Activated CD8-positive, alpha-beta memory T cell treated with anti-CD3 and anti-CD28 coated beads, Interleukin-2, amount 50 U/mL, for 24 hours (primary cell): Measurements from ENCODE around the gene VDAC1.
"Not testable (repeated sequence)": the region's sequence is repeated elsewhere in the genome, so short reads cannot be mapped to it uniquely, and the experiment has no call there.

Experiments used
- DNase-seq: peaks from one replicate; pipeline ENCODE4 v3.0.0-alpha.2; 2020; ENCODE audit errors: extremely low read depth

Gene VDAC1

DNA sequence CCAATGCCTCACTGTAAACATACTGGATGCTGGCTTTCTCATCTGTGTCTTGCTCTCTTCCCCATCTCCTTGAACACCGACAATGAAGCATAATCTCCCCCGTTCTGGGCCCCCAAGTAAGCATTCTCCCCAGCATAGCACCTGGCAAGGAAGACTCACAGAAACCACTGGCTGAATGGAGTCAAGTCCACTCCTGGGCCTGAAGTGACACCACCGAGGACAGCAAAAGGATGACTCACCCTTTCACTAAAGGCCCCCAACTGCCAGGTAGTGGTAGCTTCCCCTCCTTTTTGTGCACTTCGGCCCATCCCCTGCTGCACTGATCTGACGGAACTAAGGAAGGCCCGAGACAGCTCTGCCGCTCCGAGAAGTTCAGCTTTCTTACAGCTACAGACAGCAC lies 9.4 kb downstream of the VDAC1 start:
- no peak for DNase-seq

GRCh38 chr5:133994990-133995333 lies 9.8 kb downstream of the VDAC1 start:
- DNase-seq: no peak

DNA sequence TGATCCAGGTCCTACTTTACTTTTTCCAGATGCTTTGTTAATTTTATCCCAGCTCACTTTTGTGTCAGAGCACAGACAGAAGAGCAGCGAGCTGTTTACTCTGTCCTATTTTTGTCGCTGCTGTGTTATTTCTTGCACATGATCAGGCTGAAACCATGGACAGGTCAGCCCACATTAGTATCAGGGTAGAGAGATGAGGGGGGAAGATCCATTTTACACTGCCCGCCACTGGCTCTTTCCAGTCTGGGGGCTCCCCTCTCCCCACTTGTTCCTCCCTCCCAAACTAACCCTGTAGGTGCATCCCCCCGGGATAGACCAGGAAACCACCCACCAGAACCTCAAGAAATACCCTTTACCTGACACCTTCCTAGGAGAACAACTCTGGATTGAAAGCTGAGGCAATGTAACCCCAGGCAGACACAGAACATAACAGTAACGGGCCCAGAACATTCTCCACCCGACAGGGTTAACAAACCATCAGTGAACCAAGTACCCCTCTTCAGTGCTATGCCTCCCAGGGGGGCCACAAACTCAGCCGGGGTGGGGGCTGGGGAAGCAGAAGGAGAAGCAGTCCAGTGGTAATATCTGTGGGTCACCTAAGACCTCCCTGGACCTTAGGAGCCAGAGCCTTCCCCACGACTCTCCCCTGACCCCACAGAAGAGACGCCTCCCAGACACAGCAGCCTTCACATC lies 10.3 kb downstream of the VDAC1 start:
- DNase-seq: no peak

DNA sequence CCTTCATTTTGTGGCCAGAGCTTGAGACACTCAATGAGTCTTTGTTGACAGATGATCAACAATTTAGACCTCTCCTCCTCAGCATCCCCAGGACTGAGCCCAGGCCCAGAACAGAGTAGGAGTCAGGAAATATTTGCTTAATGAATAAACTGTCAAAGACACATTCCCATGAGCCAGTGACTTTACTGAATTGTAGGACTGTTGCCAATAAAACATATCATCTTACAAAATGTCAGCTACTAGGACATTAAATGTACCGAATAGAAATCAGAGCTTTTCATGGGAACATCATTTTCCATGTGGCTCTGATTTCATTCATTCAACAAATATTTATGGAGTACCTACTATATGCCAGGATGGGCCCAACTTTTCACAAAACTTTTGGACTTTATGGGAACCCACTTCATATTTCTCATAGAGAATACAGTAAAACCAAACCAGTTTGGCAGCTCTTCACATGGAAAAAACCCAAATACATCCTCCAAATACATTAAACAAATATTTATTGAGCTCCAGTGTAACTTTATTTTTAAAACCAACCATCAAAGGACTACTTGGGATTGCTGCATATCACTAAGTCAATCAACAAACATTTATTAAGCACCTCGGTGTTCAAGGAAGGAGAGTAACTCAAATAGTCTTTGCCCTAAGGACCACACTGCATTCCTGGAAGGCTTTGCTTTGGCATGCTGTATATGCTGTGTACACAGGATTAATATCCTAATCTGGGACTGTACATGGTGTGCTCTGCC lies 11.4 kb downstream of the VDAC1 start:
- DNase-seq: no peak

DNA sequence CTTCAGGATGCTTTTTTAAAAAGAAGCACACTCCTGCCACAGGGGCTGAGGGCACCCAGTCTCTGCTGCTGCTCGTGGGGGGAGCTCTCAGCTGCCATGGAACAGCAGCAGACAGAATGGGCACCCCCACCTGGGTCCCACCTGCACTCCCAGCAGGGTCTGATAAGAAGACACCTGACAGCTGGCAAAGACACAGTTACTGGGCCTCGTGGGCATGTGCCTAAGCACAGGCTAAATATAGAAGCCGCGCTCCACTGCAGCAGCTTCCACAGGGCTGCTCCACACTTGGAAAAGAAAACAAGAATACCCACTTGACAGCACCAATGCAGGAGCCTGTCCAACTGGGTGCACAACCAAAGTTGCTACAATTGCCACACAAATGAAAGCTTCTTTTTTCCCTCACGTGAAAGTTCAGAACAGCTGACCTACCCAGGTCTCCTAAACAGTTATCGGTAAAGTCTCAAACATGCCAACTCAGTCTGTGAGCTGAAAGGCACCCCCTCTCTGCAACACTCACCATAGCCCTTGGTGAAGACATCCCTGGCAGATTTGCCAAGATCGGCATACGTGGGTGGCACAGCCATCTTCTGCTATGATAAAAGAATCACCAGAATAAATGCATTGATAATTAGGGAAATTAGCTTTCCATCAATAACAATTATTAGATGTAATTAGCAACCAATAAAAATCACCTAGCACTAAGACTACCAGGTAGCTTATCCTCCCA lies 12.2 kb downstream of the VDAC1 start:
- DNase-seq: no peak

DNA sequence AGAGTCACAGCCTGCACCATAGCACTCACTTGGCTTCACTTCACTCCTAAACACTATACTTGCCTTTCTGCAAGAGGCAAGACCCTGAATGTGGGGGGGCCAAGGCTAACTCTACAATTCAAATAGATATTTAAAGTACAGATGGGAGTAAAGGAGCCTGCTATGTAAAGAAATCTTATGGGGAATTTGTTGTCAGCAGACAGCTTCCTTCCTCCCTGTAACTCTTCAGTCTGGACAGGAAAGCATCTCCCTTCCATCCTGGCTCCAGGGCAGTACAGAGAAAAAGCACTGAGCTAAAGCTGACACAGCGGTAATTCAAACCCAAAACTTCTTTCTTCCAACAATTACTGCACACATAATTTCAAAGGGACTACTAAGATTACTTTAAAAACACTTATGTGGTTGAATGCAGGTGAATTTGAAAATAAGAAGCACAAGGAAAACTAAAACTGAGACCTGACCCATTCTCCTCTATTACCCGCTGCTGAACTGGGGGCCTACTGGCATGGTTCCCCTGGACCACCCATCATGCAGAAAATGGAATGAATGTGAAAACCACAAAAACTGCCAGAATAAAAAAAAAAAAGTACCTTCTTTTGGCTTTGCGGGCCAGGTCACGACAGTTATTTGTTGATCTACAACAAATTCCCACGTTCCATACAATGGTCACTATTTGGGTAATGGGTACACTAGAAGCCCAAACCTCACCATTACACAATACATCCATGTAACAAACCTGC lies 13.4 kb downstream of the VDAC1 start:
- DNase-seq: no peak

DNA sequence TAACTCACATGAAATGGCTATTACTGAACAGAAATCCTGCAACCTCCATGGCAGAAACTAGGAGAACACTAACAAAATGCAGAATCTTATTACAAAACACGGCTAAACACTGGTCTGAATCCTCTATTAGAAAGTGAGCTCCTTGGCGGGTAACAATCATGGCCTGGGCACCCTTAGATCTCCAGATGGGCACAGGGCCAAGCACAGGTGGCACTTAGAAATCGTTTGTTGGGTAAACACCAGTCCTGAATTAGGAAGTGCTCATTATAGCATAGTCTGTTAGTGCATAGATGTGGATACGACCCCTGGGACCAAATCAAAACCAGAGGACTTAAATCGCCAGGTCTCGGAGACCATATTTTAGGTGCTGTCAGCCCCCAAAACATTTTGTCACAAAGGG lies 14.4 kb downstream of the VDAC1 start:
- no peak for DNase-seq

GRCh38 chr5:133985540-133986180 lies 19.1 kb downstream of the VDAC1 start:
- DNase-seq: no peak

- no peak for DNase-seq
Measured at GRCh38 chr5:133983674-133984073, 21.1 kb downstream of the VDAC1 start.

DNA sequence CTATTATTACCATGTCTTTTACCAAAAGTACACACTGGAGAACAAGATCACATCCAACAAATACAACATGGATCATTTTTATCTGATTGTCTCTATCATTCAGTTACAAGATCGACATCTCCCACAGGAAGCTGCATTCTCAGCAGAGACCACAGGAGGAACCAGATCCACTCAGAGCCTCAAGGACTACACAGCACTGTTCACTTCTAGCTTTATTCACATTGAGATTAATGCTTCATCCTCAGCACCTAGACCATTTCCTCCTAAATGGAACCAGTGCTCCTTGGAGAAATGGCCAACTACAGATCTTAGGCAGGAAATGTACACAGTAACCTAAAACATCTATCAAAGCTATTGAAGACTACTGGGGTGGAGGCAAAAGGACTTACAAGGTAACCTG lies 23.1 kb downstream of the VDAC1 start:
- DNase-seq: no peak

DNA sequence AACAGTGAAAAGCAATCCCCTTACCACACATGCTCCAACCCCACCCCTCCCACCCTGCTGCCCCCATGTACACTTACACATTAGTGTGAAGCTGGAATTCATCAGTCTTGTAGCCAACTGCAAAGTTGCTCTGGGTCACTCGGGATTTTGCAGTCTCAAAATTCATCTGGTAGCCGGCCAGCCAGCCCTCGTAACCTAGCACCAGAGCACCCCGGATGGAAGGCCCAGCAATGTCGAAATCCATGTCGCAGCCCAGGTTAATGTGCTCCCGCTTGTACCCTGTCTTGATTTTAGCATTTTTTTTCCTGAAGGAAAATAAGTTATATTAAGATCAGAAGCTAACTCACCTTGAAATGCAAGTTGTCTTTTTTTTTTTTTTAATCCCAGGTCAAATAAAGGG lies 24.1 kb downstream of the VDAC1 start:
- DNase-seq: no peak

GRCh38 chr5:133978943-133979342 lies 25.8 kb downstream of the VDAC1 start:
- DNase-seq: no peak

- no peak for DNase-seq
Measured at GRCh38 chr5:133977858-133978257, 26.9 kb downstream of the VDAC1 start.

GRCh38 chr5:133977161-133977787 lies 27.5 kb downstream of the VDAC1 start:
- DNase-seq: no peak

DNA sequence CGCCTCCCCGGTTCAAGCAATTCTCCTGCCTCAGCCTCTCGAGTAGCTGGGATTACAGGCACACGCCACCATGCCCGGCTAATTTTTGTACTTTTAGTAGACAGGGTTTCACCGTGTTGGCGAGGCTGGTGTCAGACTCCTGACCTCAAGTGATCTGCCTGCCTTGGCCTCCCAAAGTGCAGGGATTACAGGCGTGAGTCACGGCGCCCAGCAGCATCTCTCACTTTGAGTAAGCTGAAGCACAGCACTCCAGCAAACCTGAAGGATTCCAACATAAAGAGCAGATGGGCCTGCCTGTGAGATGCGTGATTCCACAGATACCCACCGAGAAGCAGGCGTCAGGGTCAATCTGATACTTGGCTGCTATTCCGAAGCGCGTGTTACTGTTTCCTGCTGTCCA lies 29.2 kb downstream of the VDAC1 start:
- DNase-seq: not testable (repeated sequence)

- DNase-seq: no peak
Measured at GRCh38 chr5:133974142-133974541, 30.6 kb downstream of the VDAC1 start.

DNA sequence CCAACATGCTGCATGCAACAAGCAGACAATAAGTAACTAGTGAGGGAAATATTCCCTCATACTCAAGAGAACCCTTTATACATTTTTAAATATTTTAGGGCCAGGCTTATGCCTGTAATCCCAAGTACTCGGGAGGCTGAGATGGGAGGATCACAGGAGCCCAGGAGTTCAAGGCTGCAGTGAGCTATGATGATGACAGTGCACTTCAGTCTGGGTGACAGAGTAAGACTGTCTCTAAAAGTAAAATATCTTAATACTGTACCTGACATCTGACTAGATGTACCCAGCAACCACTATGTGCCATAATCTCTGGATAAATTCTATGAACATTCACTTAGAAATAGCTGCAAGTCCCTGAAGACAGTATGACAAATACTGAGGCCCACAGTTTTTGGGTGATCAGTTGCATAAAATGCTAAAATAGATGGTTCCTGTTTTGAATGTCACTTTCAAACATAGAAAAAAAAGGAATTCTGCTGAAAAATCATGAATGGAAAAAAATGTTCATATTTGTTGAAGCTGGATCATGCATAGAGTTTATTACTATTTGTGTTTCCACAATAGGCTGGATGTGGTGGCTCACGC lies 34.4 kb downstream of the VDAC1 start:
- no peak for DNase-seq

DNA sequence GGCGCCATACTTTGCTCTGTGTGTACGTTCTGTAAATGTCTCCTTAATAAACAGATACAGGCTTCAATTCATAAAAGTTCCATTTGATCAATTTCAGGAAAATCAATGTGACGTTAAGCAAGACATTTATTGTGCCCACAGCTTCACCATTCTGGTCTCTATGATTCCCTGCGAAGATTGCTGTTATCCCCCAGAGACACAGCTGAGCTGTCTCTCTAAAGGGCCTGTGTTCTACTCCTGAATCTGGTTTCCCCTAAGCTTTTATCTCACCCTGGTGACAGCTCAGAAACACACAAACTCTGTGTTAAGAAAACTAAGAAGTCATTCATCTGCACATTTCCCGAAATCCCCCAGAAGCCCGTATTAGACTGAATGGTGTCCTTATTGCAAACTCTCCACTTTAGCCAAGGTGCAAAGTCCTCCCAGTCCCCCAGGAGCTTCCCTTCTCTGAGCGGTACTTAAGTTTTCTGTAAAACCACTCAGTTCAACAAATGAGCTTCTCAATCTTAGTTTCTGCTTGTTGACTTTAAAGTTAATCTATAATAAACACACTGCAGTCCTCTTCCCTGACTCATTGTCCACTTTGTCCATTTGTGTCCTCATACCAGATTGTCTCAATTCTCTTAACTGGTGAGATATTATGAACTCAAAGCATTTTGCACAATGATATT lies 35.0 kb downstream of the VDAC1 start:
- no peak for DNase-seq

DNA sequence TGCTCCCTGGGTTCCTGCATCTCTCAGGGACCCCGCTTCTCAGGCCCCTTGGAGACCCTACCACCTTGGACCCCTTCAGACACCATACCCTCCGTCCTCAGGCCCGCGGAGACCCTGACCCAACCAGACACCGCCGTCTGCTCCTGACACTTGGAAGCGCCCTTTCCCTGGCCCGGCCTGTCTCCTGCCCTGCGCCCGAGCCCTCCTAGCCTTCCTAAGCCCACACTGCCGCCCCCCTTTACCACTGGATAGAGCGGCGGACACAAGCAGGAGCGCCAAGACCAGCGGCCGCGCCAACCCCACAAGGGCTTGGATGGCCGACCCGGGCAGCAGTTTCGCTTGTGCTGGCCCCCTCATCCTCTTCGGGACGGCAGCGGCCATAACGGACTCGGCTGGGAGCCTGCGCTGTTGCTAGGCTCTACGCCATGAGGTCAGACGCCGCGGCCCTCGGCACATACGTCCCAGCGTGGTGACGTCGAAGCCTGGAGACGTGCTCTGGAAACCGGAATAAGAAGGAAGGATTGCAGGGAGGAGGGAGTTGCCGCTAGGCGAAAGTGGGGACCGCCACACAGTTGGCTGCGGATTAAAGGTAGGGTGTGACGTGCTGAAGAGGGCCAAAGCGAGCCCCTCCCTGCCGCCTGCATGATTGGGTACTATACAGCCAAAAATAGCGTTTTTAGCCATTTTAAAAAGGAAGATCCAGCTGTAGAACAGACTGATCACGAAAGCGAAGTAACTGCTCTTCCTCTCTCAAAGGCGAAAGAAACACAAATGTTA lies 36.4 kb downstream of the VDAC1 start, which contains the start of gene C5orf15:
TSS of gene C5orf15 (minus strand) at position 422 of the 777 bp plus-strand sequence. CDS start at position 381, 41 bp downstream.
- DNase-seq: peak; percentile 84
